HFFc6 (cell line): ENCODE results near the gene APOA5. TPM values are rescaled to one million over a fixed set of nuclear protein-coding genes. Genes with fewer than 3 reads are reported as not detected.
A peak's percentile ranks its signal among the peaks of the same experiment; 100 is the strongest.
"Not testable (repeated sequence)": the region's sequence is repeated elsewhere in the genome, so short reads cannot be mapped to it uniquely, and the experiment has no call there.

Experiments
- DNase-seq: peaks from one replicate; pipeline ENCODE4 v3.0.0-alpha.2; 2018
- H3K27ac Mint-ChIP-seq: 2 replicates; pipeline ENCODE4 v1.8.0; 2020; ENCODE audit warnings: mild to moderate bottlenecking, mixed read lengths
- H3K27me3 Mint-ChIP-seq: 2 replicates; pipeline ENCODE4 v1.8.0; 2021; ENCODE audit warnings: mild to moderate bottlenecking, moderate library complexity, mixed read lengths; ENCODE audit not compliant: insufficient read depth
- H3K36me3 Mint-ChIP-seq: 2 replicates; pipeline ENCODE4 v1.8.0; 2021; ENCODE audit warnings: low read depth, mixed read lengths
- H3K4me1 Mint-ChIP-seq: 2 replicates; pipeline ENCODE4 v1.8.0; 2020; ENCODE audit warnings: low read depth, mixed read lengths
- H3K4me3 Mint-ChIP-seq: 2 replicates; pipeline ENCODE4 v1.8.0; 2020; ENCODE audit warnings: mild to moderate bottlenecking, moderate library complexity, mixed read lengths
- H3K9me3 Mint-ChIP-seq: 2 replicates; pipeline ENCODE4 v1.8.0; 2020; ENCODE audit warnings: mild to moderate bottlenecking, mixed read lengths
- total RNA-seq, 6 experiments: library from RNA; stranded (reverse); fragmentation: NEBNext Ultra II Directional; extraction: Animal tissue kit (Norgen Biotek cat#: 25700); gene quantifications; 2 replicates in 1 of 6; 3 replicates in 5 of 6; pipeline ENCODE4 v1.2.3, GENCODE V29; 2021
- TF ChIP-seq, protein P1 (sequence below): fragments of 200-600 bp; sonication (generic); IDR thresholded peaks from 2 replicates; pipeline ENCODE4 v1.5.0; 2021; ENCODE audit warnings: antibody characterized with exemption, mild to moderate bottlenecking

APOA5 gene
- total RNA-seq, 6 experiments from 2014 or later, result not detected

DNA sequence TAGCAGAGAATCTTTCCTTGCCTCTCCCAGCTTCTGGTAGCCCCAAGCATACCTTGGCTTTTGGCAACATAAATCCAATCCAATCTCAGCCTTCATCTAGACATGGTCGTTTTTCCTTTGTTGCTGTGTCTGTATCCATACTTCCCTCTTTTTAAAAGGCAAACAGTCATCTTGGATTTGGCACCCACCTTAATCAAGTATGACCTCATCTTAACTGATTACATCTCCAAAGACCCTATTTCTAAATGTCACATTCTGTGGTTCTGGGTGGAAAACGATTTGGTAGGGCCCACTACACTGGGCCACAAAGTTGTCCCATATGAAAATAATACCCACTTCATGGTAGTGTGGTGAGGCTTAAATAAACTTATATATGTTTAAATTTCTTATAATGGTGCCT lies 19.7 kb downstream of the APOA5 start:
- no peak for DNase-seq
- Mint-ChIP-seq H3K36me3 (peaks cover 20% of the 10 kb centered on the region), H3K27me3 (peaks cover 2% of the 10 kb centered on the region), H3K4me1 (peaks cover 35% of the 10 kb centered on the region), H3K4me3 (peak overlapping the region; percentile 96), H3K9me3 (no peaks in the 10 kb centered on the region), H3K27ac (peak overlapping the region; percentile 91)
- TF ChIP-seq, protein P1, sequence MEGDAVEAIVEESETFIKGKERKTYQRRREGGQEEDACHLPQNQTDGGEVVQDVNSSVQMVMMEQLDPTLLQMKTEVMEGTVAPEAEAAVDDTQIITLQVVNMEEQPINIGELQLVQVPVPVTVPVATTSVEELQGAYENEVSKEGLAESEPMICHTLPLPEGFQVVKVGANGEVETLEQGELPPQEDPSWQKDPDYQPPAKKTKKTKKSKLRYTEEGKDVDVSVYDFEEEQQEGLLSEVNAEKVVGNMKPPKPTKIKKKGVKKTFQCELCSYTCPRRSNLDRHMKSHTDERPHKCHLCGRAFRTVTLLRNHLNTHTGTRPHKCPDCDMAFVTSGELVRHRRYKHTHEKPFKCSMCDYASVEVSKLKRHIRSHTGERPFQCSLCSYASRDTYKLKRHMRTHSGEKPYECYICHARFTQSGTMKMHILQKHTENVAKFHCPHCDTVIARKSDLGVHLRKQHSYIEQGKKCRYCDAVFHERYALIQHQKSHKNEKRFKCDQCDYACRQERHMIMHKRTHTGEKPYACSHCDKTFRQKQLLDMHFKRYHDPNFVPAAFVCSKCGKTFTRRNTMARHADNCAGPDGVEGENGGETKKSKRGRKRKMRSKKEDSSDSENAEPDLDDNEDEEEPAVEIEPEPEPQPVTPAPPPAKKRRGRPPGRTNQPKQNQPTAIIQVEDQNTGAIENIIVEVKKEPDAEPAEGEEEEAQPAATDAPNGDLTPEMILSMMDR, result no peak

DNA sequence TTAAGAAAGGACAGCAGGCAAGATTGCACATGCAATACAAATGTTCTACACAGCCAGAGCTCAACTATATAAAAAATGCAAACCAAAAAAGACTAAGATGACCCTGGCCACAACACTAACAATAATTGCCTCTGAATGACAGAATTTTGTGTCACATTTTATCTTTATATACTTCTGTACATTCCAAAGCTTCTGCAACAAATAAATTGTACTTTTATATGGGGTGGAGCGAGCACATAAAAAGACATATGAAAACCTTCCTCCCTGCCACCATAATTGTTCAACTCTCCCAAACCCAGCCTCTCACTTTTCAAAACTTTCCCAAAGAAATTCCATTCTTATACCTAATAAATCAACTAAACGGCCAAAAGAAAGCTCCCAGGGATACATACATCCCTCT lies 29.5 kb downstream of the APOA5 start:
- no peak for DNase-seq
- no peak overlapping the region for H3K4me3 Mint-ChIP-seq
- peaks cover 24% of the 10 kb centered on the region for H3K36me3 Mint-ChIP-seq
- no peak overlapping the region for H3K27ac Mint-ChIP-seq
- H3K4me1 Mint-ChIP-seq, result no peaks in the 10 kb centered on the region
- H3K9me3 Mint-ChIP-seq, result no peaks in the 10 kb centered on the region
- no peaks in the 10 kb centered on the region; the same call in 1 of the 2 replicates for H3K27me3 Mint-ChIP-seq
- TF ChIP-seq, protein P1, result no peak

DNA sequence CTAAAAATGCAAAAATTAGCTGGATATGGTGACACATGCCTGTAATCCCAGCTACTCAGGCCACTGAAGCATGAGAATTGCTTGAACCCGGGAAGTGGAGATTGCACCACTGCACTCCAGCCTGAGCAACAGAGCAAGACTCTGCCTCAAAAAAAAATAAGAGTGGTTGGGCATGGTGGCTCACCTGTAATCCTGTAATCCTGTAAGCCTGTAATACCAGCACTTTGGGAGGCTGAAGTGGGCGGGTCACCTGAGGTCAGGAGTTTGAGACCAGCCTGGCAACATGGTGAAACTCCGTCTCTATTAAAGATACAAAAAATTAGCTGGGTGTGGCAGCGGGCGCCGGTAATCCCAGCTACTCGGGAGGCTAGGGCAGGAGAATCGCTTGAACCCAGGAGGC lies 35.6 kb downstream of the APOA5 start:
- H3K27ac Mint-ChIP-seq, H3K9me3 Mint-ChIP-seq, H3K4me1 Mint-ChIP-seq, H3K4me3 Mint-ChIP-seq, H3K27me3 Mint-ChIP-seq, DNase-seq: not testable (repeated sequence)
- H3K36me3 Mint-ChIP-seq, result peaks cover 25% of the 10 kb centered on the region

DNA sequence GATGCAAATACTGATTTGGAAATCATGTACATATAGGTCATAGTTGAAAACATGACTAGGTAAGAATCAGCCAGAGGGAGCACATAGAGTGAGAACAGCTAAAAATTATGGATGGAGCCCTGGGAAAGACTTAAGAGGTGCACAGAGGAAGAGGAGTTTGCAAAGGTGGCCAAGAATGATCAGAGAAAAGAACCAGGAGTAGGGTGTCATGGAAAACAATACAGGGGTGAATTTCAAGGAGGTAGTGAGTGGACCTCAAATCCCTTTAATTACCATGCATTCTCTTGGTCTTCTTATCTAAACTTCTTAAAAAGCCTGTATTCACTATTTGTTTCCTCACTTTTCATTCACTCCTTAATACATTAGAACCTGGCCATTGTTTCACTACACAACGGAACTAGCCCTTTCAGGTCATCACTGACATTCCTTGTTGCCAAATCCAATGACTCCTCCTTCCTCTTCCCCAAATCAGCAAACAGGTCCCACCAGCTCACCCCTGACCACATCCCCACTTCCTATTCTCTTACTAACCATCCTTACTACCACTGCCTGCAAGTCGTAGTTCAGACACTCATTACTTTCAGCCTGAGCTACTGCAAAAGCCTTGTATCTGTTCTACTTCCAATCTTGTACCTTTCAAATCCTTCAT lies 41.5 kb downstream of the APOA5 start:
- Mint-ChIP-seq H3K36me3 (peaks cover 4% of the 10 kb centered on the region; the same call in 1 of the 2 replicates), H3K4me1 (no peaks in the 10 kb centered on the region), H3K27me3 (no peaks in the 10 kb centered on the region), H3K4me3 (no peak overlapping the region), H3K9me3 (no peaks in the 10 kb centered on the region), H3K27ac (no peak overlapping the region)
- TF ChIP-seq, protein P1, result no peak
- no peak for DNase-seq

DNA sequence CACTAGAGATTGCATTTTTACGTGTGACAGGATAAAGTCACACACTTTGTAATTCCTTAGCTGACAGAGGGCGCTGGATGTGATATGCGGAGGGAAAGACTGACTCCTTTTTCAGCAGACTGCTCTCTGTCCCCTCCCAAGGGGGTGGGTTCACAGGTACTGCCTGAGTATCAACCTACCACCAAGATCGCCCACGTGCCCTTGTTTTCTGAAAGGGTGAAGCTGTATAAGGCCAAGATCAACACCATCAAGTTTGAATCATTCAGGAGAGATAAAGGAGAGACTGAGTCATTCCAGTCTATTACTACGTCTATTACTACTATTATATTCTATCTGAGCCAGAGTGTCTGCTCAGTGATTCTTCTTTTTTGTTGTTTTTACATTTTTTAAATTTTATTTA lies 49.6 kb downstream of the APOA5 start:
- Mint-ChIP-seq H3K4me1 (peaks cover 12% of the 10 kb centered on the region), H3K4me3 (no peak overlapping the region), H3K36me3 (no peaks in the 10 kb centered on the region), H3K27me3 (no peaks in the 10 kb centered on the region), H3K27ac (peak overlapping the region; percentile 20; the same call in 1 of the 2 replicates), H3K9me3 (no peaks in the 10 kb centered on the region)
- DNase-seq, result no peak
- TF ChIP-seq, protein P1, result no peak

DNA sequence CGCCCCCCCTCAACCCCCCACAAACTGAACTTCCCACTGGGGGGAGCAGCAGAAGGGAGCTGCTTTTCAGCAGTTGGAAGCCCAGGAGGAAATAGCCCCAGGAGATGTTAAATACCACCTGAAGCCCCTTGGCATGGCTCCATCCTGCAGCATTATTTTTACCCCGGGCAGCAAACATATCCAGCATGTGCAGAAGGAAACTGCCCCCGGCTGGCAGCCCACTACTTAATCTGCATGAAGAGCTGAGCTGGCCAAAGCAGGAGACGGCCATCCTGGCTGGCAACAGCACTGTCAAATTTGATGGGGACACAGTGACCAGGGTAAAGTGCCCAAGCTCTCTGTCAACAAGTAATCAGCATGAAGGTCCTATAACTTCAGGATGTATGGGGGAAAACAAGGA lies 50.9 kb downstream of the APOA5 start:
- no peak overlapping the region for H3K27ac Mint-ChIP-seq
- H3K9me3 Mint-ChIP-seq, result no peaks in the 10 kb centered on the region
- no peaks in the 10 kb centered on the region for H3K36me3 Mint-ChIP-seq
- no peaks in the 10 kb centered on the region for H3K27me3 Mint-ChIP-seq
- H3K4me3 Mint-ChIP-seq, result no peak overlapping the region
- TF ChIP-seq, protein P1, result no peak
- H3K4me1 Mint-ChIP-seq, result peaks cover 12% of the 10 kb centered on the region
- DNase-seq, result no peak

Other genes starting within 250 kb of the APOA5 start
- gene BUD13, start 18.9 kb downstream of the APOA5 start, total RNA-seq, result 10 to 100 TPM in 5 of 6 experiments, 1 to 10 TPM in 1; 9.1 to 14.3 (median 13.2) TPM
- gene ZPR1, start 3.9 kb downstream of the APOA5 start, total RNA-seq, result 10 to 100 TPM; 55.9 to 71.8 (median 64.4) TPM
- gene APOA4, start 31.4 kb upstream of the APOA5 start, total RNA-seq, result not detected
- gene APOC3, start 38.0 kb upstream of the APOA5 start, total RNA-seq, result not detected
- not detected for gene APOA1, start 45.7 kb upstream of the APOA5 start, total RNA-seq